Panc1 (cell line): ENCODE measurements around the gene PLCZ1.

Experiments used
- CTCF ChIP-seq: fragments of 450-650 bp; IDR thresholded peaks from 2 replicates; pipeline ENCODE4 v1.5.1; 2017; ENCODE audit warnings: mild to moderate bottlenecking
- POLR2AphosphoS5 ChIP-seq: IDR thresholded peaks from 2 replicates; pipeline ENCODE4 v1.6.1; 2012; ENCODE audit warnings: mild to moderate bottlenecking, low read depth, low read length, moderate library complexity
- REST ChIP-seq, 2 experiments: IDR thresholded peaks; 2 replicates each; pipeline ENCODE4 v1.6.1; 2011 to 2012; ENCODE audit warnings: low read depth in 2 of 2, control low read depth in 1 of 2, low read length in 1 of 2, mild to moderate bottlenecking in 1 of 2, moderate library complexity in 1 of 2; ENCODE audit not compliant: insufficient read depth in 1 of 2

- TF ChIP-seq CTCF (no peak), POLR2AphosphoS5 (no peak), REST (IDR thresholded peaks at IDR 0.05; ENCODE audit: insufficient read depth in 1 of 2, low read depth in 2 of 2, low read length in 1 of 2) (no peak)
Measured at GRCh38 chr12:18737819-18738218, at the start of gene PLCZ1, which contains the start of gene CAPZA3.
